NCI-H345 treated with DMSO at 0.1 percent for 48 hours (cell line): ENCODE data around the gene CAPZA1.

ENCODE experiments used
- DNase-seq: peaks from one replicate; lab custom pipeline; 2025; ENCODE audit not compliant: unreplicated experiment; lab: John Stamatoyannopoulos, UW

Gene CAPZA1

DNA sequence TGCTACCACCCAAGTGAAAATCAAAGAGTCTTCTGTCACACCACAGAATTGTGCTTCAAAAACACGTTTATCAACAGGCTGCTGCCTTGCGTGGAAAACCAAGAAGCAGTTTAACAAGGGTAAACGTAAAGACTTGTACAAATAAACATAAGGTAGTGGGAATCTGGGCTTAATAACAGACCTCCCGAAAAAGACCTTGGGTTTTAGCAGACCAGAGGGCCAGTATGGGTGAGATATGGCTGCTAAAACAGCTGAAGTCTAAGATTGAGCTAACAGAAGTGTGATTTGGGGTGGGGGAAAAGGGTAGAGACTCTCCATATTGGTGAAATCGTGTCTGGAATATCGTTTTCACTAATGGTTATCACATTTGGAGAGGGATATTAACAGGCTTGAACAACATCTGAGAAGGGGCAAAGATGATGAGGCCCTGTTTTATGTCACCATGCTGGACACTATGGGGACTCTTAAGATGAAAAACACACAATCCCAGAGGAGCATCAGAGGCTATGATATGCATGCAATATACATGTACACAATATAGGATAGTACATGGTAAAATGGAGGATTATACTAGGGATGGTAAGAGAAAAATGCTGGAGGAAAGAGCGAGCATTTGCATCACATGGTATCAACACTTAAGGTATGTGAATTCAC is 56.2 kb downstream of the CAPZA1 start:
- DNase-seq = no peak

GRCh38 chr1:112676543-112676942 is 56.9 kb downstream of the CAPZA1 start:
- no peak for DNase-seq

GRCh38 chr1:112677501-112677900 is 57.9 kb downstream of the CAPZA1 start:
- DNase-seq = no peak

DNA sequence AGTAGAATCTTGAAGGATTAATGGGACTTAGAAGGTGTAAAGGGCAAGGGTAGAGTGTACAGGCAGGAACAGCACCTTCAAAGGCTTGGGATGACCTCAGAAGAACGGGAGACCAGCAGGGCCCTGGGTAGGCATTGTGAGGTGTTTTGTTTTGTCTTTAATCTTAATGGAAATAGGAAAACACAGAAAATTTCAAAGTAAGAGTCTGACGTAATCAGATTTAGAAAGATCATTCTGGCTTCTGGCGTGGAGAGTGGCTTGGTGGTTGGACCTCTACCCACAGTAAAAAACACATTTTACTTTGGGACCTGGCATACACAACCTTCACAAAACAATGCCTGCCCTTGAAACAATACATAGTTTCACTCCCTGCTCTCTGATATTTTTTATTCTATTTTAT is 59.0 kb downstream of the CAPZA1 start:
- no peak for DNase-seq

DNA sequence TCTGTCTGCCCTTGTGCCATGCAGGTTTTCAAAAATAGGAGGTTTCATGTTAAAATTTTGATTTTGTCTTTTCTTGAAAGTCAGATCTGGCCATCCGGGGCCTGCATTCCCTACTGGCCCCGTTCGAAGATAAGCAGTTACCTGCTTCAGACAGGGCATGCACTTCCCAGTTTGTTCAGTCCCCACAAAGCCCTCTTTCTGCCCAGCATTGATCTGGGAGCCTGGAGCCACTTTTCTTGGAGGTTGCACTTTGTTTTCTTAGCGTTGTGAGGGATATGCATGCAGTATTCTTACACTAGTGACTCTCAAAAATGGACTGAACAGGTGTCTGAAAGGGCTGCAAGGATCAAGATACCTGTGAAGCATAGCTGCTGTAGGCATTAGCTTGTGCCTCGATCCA is 66.3 kb downstream of the CAPZA1 start:
- DNase-seq = no peak

- no peak for DNase-seq
Measured at GRCh38 chr1:112686417-112686816, 66.8 kb downstream of the CAPZA1 start.

- DNase-seq = no peak
Measured at GRCh38 chr1:112686835-112687234, 67.2 kb downstream of the CAPZA1 start.

DNA sequence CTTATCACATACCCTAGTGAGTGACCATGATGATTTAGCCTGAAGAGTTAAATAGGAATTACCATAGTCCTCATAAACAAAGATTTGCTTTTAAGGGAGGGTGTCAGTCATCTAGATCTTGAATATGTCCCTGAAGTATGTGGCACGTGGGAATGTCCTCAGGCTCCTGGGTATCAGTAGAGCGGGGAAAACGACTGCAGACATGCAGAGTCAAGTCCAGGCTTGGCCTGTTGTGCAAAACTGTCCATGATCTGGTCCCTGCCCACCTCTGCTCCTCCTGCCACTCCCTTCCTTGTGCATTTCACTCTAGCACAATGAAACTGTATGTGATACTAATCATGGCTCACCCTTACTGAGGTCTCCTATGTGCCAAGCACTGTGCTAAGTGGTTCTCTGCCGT is 67.7 kb downstream of the CAPZA1 start:
- no peak for DNase-seq

- no peak for DNase-seq
Measured at GRCh38 chr1:112687785-112688496, 68.3 kb downstream of the CAPZA1 start.

DNA sequence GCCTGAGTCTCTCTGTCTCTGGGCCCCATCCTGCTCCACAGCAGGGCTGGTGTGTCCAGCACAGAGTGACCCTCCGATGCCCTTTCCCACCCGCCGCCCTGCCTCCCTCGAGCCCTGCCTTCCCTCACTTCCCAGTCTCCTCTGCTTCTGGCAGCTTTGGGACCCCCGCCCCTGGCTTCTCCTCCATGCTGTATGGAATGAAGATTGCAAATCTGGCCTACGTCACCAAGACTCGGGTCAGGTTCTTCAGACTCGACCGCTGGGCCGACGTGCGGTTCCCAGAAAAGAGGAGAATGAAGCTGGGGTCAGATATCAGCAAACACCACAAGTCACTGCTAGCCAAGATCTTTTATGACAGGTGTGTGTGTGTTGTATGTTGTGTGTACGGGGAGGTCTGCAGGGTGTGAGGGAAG is 69.2 kb downstream of the CAPZA1 start:
- no peak for DNase-seq

- no peak for DNase-seq
Measured at GRCh38 chr1:112689196-112689841, 69.7 kb downstream of the CAPZA1 start.

DNA sequence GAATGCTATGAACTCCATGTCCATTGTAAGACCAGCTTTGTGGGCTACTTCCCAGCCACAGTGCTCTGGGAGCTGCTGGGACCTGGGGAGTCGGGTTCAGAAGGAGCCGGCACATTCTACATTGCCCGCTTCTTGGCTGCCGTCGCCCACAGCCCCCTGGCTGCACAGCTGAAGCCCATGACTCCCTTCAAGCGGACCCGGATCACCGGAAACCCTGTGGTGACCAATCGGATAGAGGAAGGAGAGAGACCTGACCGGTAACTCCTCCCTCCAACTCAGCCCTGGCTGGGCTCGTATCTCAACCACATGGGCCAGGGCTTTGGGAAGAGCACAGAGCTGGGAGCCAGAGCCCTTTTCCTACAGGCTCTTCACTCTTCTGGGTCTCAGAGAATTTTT is 70.2 kb downstream of the CAPZA1 start:
- no peak for DNase-seq

DNA sequence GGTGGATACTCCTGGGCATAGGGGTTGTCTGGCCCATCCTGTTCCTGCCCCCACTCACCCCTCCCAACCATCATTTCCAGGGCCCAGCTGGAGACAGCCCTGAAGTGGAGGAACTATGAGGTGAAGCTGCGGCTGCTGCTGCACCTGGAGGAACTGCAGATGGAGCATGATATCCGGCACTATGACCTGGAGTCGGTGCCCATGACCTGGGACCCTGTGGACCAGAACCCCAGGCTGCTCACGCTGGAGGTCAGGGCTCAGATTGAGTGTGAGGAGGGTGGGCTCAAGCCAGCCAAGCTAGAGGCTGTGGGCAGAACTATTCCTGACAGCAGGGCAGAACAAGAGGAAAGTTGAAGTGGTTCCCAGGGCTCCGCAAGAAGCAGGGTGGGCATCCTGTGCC is 73.0 kb downstream of the CAPZA1 start:
- no peak for DNase-seq

GRCh38 chr1:112693821-112694220 is 74.2 kb downstream of the CAPZA1 start:
- no peak for DNase-seq

DNA sequence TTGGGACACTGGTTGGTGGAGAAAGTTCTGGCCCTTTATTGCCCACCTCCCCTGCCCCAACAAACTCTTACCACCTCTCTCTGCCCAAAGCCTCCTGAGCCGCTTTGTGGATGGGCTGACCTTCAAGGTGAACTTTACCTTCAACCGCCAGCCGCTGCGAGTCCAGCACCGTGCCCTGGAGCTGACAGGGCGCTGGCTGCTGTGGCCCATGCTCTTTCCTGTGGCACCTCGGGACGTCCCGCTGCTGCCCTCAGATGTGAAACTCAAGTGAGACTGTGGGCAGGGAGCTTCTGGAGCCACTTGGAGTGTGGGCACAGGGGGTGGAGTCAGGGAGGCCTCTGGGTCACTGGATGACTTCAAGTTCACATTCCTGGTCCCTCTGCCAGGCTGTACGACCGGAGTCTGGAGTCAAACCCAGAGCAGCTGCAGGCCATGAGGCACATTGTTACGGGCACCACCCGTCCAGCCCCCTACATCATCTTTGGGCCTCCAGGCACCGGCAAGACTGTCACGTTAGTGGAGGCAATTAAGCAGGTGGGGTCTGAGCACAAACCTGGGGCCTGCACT is 74.8 kb downstream of the CAPZA1 start:
- no peak for DNase-seq

DNA sequence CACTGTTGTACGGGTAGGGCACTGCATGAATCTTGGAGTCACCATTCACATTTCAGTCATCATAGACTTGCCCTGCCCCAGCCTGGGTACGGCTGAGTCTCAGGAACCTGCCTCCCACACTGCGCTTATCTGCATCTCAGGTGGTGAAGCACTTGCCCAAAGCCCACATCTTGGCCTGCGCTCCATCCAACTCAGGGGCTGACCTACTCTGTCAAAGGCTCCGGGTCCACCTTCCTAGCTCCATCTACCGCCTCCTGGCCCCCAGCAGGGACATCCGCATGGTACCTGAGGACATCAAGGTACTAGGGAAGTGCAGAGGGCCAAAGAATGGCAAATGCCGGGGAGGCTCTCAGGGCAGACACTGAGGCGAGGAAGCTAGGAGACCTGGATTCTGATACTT is 75.6 kb downstream of the CAPZA1 start:
- DNase-seq = no peak

- no peak for DNase-seq
Measured at GRCh38 chr1:112696578-112697314, 77.1 kb downstream of the CAPZA1 start.

DNA sequence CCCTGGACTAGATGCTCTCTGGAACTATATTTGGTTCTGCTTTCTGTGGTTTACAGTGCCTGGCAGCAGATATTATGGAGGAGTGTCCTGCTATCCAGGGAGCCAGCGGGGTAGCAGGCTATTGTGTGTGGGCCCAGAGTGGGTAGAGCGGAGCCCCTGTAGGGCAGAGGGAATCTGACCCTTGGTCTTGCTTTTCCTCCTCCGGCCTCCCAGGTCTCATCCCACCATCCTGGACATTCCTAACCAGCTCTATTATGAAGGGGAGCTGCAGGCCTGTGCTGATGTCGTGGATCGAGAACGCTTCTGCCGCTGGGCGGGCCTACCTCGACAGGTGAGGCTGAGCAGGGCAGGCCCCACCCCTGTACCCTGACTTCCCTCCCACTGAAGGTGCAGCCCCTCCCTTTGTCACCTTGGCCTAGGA is 78.2 kb downstream of the CAPZA1 start:
- DNase-seq = no peak

DNA sequence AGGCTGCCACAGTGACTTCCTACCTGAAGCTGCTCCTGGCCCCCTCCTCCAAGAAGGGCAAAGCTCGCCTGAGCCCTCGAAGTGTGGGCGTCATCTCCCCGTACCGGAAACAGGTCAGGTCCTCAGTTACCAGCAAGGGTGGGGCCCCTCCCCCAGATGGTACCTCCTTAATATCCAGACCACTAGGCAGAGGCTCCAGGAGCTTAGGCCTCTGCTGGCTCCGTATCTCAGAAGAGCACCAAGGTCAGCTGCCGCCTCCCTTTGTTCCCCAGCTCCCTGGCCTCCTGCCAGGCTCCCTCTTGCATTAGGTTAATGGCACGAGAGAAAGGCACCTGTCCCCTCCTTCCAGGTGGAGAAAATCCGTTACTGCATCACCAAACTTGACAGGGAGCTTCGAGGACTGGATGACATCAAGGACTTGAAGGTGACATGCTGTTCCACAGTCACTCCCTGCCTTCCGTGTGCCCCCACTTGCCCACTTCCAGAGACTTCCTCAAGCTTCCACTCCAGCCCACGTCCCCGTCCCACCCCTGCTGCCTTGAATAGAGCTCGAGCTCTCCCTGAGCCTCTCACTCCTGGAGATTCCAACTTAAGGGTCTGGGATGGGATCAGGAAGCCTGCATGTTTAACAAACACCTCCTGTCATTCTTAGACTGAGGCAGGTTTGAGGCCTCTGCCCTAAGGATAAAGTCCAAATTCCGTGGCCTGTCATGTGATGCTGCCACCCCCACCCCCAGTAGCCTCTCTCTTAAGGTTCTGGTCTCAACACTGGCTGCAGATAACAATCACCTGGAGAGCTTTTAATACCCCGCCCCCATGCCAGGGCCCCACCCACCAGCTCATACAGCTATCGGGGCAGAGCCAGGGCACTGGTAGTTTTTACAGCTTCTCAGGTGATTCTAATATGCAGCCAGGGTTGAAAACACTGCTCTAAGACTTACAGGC is 79.0 kb downstream of the CAPZA1 start:
- peak; percentile 62 for DNase-seq

DNA sequence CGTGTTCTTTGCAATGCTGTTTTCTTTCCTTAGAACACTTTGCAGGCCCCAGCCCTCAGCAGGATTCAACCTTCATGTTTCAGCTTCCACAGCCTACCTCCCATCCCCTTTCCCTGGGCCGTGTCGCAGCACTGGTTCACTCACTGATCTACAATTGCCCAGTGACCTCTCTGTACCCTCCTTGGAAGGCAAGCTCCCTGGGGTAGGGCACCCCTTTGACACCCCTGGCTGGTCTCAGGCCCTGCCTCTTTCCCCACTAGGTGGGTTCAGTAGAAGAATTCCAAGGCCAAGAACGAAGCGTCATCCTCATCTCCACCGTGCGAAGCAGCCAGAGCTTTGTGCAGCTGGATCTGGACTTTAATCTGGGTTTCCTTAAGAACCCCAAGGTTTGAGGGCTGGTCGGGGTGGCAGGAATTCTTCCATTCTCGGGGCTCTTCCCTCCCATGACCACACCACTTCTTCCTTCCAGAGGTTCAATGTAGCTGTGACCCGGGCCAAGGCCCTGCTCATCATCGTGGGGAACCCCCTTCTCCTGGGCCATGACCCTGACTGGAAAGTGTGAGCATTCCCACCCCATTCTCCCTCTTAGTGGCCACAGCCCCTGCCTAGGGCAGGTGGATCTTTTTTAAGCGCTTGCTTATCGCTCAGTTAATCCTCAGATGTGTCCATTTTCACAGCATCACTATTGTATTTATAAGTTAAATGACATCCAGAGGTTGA is 80.0 kb downstream of the CAPZA1 start:
- no peak for DNase-seq
